Measurements from ENCODE around the gene ADCK1.

The ADCK1 gene

GRCh38 chr14:77931441-77931840 is 131.5 kb downstream of the ADCK1 start:
- Histone ChIP-seq H3K9me3 (ENCODE audit: control insufficient read depth, low read length) (no peaks in the 10 kb centered on the region), H3K79me2 (no peaks in the 10 kb centered on the region), H3K4me1 (no peaks in the 10 kb centered on the region), H3K9ac (no peak overlapping the region), H3K4me3 (ENCODE audit: low read depth, low read length) (no peak overlapping the region), H3K27me3 (ENCODE audit: control insufficient read depth, insufficient read depth, low read length) (no peaks in the 10 kb centered on the region), H3K4me2 (ENCODE audit: low read length) (no peak overlapping the region), H3K36me3 (ENCODE audit: control insufficient read depth, insufficient read depth, low read length) (peaks cover 3% of the 10 kb centered on the region), H3K27ac (no peak overlapping the region), H2AFZ (no peak overlapping the region)
- TF ChIP-seq CTCF (IDR thresholded peaks at IDR 0.05) = no peak

GRCh38 chr14:77936138-77936639 is 136.3 kb downstream of the ADCK1 start:
- no peak overlapping the region for H3K4me3 ChIP-seq (ENCODE audit: low read depth, low read length)
- no peak for TF ChIP-seq CTCF (IDR thresholded peaks at IDR 0.05)
- no peaks in the 10 kb centered on the region for H3K9me3 ChIP-seq (ENCODE audit: control insufficient read depth, low read length)
- H3K79me2 ChIP-seq = no peaks in the 10 kb centered on the region
- H2AFZ ChIP-seq = no peak overlapping the region
- no peaks in the 10 kb centered on the region for H3K27me3 ChIP-seq (ENCODE audit: control insufficient read depth, insufficient read depth, low read length)
- no peak overlapping the region for H3K27ac ChIP-seq
- H3K9ac ChIP-seq = no peak overlapping the region
- no peak overlapping the region for H3K4me2 ChIP-seq (ENCODE audit: low read length)
- H3K36me3 ChIP-seq (ENCODE audit: control insufficient read depth, insufficient read depth, low read length) = peaks cover 3% of the 10 kb centered on the region
- H3K4me1 ChIP-seq = no peaks in the 10 kb centered on the region

- no peak overlapping the region for H2AFZ ChIP-seq
Measured at GRCh38 chr14:77947372-77947771, 147.5 kb downstream of the ADCK1 start.

GRCh38 chr14:77950371-77951063 is 150.6 kb downstream of the ADCK1 start:
- H3K9ac ChIP-seq = no peak overlapping the region
- H3K36me3 ChIP-seq (ENCODE audit: control insufficient read depth, insufficient read depth, low read length) = no peaks in the 10 kb centered on the region
- no peak overlapping the region for H3K27ac ChIP-seq
- no peaks in the 10 kb centered on the region for H3K27me3 ChIP-seq (ENCODE audit: control insufficient read depth, insufficient read depth, low read length)
- no peaks in the 10 kb centered on the region for H3K4me1 ChIP-seq
- no peaks in the 10 kb centered on the region for H3K9me3 ChIP-seq (ENCODE audit: control insufficient read depth, low read length)
- no peak for TF ChIP-seq CTCF (IDR thresholded peaks at IDR 0.05)
- no peak overlapping the region for H2AFZ ChIP-seq
- H3K79me2 ChIP-seq = no peaks in the 10 kb centered on the region
- H3K4me3 ChIP-seq (ENCODE audit: low read depth, low read length) = no peak overlapping the region
- H3K4me2 ChIP-seq (ENCODE audit: low read length) = no peak overlapping the region

More at GRCh38 chr14:77947372-77947771, 147.5 kb downstream of the ADCK1 start:
- no peaks in the 10 kb centered on the region for H3K9me3 ChIP-seq (ENCODE audit: control insufficient read depth, low read length)
- no peak for TF ChIP-seq CTCF (IDR thresholded peaks at IDR 0.05)
- no peaks in the 10 kb centered on the region for H3K79me2 ChIP-seq
- no peaks in the 10 kb centered on the region for H3K36me3 ChIP-seq (ENCODE audit: control insufficient read depth, insufficient read depth, low read length)
- H3K4me2 ChIP-seq (ENCODE audit: low read length) = no peak overlapping the region
- no peak overlapping the region for H3K4me3 ChIP-seq (ENCODE audit: low read depth, low read length)
- no peaks in the 10 kb centered on the region for H3K27me3 ChIP-seq (ENCODE audit: control insufficient read depth, insufficient read depth, low read length)
- H3K9ac ChIP-seq = no peak overlapping the region
- no peaks in the 10 kb centered on the region for H3K4me1 ChIP-seq
- H3K27ac ChIP-seq = no peak overlapping the region

All from parathyroid adenoma (tissue), 2 donors.